ENCODE data around the gene SFT2D3.
"Not testable (repeated sequence)": the region's sequence is repeated elsewhere in the genome, so short reads cannot be mapped to it uniquely, and the experiment has no call there.

Gene SFT2D3

GRCh38 chr2:127740665-127741288, 39.5 kb downstream of the SFT2D3 start:
- no peak for DNase-seq (ENCODE audit: low read depth, low spot score)

GRCh38 chr2:127743477-127744026, 42.3 kb downstream of the SFT2D3 start:
- DNase-seq (ENCODE audit: low read depth, low spot score), result no peak

GRCh38 chr2:127747621-127748020, 46.3 kb downstream of the SFT2D3 start:
- DNase-seq (ENCODE audit: low read depth, low spot score), result no peak

- DNase-seq (ENCODE audit: low read depth, low spot score), result not testable (repeated sequence)
These were observed 48.2 kb downstream of the SFT2D3 start for GRCh38 chr2:127749537-127749936.

- DNase-seq (ENCODE audit: low read depth, low spot score), result no peak
These were observed 52.1 kb downstream of the SFT2D3 start for GRCh38 chr2:127753374-127753773.

GRCh38 chr2:127754186-127754585, 52.9 kb downstream of the SFT2D3 start:
- DNase-seq (ENCODE audit: low read depth, low spot score), result no peak

All from smooth muscle cell of the brain vasculature (primary cell).